IPS DF 4.7 (cell line): ENCODE data around the gene MEG3.

ENCODE experiments used
- DNase-seq: peaks from one replicate; pipeline ENCODE4 v3.0.0-alpha.2; 2013; ENCODE audit warnings: low spot score; ENCODE audit errors: extremely low read depth

MEG3 gene

DNA sequence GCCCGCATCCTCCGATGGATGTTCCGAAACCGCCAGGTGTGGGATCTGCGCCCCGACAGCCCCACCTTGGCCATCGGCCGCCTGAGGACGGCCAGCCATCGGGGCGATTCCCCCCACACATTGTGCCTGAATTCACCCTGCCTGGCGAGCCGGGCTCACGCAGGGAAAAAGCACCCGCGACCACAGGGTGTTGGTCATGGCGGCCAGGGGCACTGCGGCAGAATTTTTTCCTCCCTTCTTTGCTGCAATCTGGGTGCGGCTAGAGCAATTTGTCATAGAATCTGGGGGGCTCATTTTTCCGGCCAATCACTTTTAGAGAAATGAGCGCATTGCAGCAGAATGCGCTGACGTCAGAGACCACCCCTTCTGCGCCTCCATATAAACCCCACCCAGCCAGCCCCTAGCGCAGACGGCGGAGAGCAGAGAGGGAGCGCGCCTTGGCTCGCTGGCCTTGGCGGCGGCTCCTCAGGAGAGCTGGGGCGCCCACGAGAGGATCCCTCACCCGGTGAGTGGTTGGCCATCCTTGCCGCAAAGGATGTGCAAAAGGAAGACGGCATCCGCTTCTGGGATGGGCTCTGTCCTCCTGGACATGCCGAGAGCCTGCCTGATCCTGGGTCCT, at the start of gene MEG3:
Gene MEG3, plus strand, starts transcription at position 406 of the 619 bp plus-strand sequence.
- no peak for DNase-seq

DNA sequence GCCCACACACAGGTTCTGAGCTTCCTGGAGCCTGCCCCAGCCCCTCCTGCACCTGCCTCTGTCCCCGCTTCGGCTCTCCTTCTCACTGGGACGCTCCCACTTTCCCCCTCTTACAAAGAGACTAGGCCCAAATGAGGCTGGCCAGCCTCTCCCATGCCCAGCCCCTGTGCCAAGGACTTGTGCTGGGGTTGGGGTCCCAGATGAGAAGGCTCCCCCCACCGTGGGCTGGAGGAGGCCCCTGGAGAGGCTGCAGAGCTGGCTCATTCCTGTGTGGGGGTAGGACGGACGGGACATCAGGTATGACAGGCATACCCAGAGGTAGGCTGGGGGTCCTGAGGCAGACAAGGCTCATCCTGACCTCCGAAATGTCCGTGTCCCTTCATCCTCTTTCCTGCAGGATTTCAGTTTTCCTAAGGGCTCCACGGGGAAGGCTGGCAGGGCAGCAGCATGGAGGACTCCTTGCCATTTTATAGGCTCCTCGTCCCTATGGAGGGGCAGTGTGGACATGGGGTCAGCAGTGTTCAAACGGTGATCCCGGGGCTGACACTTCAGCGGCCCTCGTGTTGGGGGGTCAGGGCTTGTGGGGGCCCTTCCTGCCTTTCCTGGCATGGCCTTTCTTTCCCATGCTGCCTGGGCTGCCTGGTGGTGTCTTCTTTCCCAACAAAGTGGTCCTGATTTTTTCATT, 49.1 kb upstream of the MEG3 start:
- DNase-seq = no peak

- no peak for DNase-seq
Observed at GRCh38 chr14:100777366-100777817, 48.5 kb upstream of the MEG3 start.

DNA sequence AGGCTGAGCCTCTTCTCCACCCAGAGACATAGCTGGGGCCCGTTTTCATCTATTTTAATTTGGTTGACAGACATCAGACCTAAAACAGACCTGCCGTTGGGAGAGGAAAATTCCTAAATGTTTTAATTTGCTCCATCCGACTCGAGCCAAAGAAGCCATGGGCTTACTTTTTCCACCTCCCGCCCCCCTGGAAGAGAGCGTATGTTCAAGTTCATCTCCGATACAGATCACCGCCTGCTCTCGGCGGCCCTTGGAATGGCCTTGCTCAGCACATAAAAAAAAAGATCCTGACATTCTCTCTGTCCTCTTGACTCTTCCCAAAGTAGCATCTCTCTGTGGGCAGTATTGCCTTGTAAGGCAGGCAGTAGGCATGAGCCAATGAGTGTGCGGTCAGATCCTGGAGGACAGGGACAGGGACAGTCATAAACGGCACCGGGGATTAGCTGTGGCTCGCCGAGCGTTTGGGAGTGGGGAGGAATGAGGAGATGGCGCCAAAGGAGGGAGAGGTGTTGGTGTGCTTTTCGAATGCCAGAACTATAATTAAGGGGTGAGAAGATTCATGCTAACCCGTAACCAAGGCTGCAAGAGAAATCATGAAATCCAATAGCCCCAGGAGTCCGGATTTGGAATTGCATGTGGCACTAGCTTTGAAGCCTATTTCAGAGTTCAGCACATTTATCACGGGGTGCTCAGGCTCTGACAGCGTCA, 47.9 kb upstream of the MEG3 start:
- DNase-seq = no peak

- DNase-seq = no peak
Observed at GRCh38 chr14:100778526-100778882, 47.4 kb upstream of the MEG3 start.

GRCh38 chr14:100778951-100779690, 46.8 kb upstream of the MEG3 start:
- no peak for DNase-seq

DNA sequence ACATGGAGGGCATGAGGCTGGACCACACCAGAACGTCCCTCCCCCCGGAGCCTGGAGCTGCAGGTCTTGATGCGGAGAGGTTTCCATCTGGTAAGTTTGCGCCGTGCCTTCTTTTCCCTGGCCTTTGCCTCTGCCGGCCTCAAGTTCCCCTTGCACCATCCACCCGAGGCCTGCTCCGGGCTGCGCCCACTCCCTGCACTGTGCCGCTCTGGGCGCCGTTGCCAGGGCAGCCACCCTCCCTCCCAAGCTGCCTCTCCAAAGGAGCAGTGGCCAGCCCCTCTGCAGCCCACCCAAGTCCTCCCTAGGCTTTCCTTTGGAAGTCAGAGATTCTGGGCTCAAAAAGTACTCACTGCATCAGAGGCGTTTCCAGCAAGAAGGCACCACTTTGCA, 46.2 kb upstream of the MEG3 start:
- no peak for DNase-seq

DNA sequence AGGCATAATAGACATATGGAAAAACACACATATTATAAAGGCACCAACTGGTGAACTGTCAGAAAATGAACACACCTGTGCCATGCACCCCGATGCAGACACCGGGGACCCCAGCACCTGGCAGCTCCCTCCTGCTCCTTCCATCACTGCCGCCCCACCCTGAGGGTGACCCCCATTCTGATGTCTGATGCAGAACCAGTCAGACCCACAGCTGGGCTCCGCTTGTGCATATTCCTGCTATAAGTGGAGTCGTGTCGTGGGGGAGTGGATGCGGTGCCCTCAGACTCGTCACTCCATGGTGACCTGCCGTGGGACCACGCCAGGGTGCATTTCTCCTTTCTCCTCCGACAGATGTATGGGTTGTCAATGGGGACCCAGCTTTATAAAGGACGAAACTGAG, 45.7 kb upstream of the MEG3 start:
- DNase-seq = no peak

DNA sequence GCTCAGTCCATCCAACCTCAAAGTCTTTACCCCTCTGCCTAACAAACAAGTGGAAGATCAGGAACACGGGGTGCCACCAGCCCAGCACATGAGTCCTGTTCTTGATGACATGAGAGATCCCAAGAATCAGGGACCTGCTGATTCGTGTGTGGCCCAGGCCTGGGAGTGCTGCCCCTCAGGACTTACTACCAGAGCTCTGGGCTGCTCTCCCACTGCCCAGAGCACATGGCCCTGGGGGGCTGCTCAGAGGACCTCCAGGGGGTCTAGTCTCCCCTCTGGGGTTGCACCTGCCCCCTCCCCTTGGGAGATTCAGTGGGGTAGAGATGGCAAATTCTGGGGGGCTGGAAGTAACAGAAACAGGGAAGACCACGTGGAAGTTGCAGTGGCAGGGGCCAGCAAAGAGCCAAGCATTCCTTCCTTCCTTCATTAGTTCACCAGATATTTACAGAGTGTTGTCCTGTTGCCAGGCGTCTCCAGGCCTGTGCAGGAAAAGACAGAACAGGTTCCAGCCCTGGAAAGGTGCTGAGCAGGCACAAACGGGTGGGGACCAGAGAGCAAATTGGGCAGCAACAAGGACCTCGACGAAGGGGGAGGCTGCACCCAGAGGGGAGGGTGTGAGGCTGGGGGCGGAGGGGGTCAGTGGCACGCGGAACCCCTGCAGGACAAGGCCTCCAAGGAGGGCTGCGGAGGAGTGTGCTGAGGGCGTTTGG, 45.1 kb upstream of the MEG3 start:
- no peak for DNase-seq

DNA sequence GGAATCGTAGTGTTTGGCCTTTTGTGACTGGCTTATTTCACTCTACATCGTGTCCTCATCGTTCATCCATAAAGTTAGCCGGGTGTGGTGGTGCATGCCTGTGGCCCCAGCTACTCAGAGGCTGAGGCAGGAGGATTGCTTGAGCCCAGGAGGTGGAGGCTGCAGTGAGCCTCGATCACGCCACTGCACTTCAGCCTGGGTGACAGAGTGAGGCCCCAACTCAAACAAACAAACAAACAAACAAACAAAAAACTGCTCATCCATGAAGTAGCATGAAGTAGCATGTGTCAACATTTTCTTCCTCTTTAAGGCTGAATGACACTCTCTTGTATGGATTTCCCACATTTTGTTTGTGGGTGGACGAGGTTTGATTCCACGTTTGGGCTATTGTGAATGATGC, 44.0 kb upstream of the MEG3 start:
- no peak for DNase-seq

GRCh38 chr14:100782516-100783320, 43.2 kb upstream of the MEG3 start:
- DNase-seq = no peak

GRCh38 chr14:100783630-100784370, 42.1 kb upstream of the MEG3 start:
- DNase-seq = no peak

GRCh38 chr14:100784523-100785337, 41.2 kb upstream of the MEG3 start:
- no peak for DNase-seq

GRCh38 chr14:100785338-100785615, 40.6 kb upstream of the MEG3 start:
- no peak for DNase-seq

DNA sequence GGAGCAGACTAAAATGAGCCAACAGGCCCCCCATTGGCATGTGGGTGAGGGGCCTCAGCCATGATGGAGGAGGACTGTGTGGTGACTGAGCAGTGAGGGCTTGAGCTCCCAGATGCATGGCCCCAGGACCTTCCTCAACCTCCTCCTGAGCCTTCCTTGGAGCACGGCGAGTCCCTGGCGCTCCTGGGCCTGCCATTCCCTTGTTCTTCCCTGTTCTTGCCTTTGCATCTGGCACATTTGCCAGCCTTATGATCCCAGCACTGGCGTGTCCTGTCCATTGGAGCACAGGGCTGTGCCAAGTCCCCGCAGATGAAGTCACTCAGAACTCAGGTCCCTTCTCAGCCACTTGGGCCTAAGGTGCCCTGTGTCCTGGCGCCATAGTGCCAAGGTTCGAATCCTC, 40.3 kb upstream of the MEG3 start:
- no peak for DNase-seq

- no peak for DNase-seq
Observed at GRCh38 chr14:100786131-100786530, 39.8 kb upstream of the MEG3 start.

GRCh38 chr14:100786576-100787219, 39.2 kb upstream of the MEG3 start:
- DNase-seq = no peak

DNA sequence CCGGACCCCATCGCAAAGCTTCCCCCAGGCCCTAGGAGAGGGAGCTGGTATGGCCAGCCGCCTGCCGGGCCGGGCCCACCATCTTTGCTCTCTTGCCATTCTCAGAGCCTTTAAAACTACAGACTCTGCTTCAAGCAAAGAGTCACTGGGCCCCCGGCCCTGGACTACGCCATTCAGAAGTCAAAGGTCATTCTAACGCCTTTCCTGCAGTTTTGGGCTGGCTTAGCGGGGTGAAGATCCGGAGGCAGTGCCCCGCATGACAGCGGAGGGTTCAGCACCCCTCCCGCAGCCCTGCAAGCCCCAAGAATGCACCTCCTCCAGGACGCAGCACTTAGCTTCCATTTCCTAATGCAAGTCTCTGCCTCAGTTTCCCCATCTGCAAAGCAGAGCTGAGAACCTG, 38.3 kb upstream of the MEG3 start:
- no peak for DNase-seq

DNA sequence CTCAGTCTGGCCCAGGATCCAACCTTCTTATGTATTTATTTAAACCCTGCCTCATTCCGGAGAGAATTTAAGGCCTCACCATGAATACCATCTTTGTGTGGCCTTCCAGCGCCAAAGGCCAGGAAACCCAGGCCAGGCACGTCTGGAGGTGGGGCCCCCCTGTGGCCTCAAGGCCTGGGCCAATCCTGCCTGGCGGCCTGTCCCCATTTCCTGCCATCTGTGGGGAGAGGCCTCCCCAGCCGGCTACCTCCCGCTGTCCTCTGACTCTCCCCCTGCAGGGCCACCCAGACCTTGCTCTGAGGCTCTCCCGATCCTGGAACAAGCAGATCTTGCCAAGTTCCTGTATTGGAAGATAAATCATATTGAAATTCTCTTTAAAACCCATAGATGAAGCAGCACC, 37.4 kb upstream of the MEG3 start:
- no peak for DNase-seq
